DOHH2 (cell line): ENCODE measurements around the gene ARRB1.

ENCODE experiments used
- H3F3A ChIP-seq: fragments of 200-600 bp; sonication (generic), shearing (Covaris generic); 2 replicates; pipeline ENCODE4 v1.6.0; 2016; ENCODE audit warnings: antibody characterized with exemption, mild to moderate bottlenecking; ENCODE audit not compliant: control insufficient read depth, insufficient read depth
- H3K27ac ChIP-seq: fragments of 200-600 bp; sonication (generic); 2 replicates; pipeline ENCODE4 v1.5.1; 2014; ENCODE audit warnings: low read depth, mild to moderate bottlenecking, low read length, moderate library complexity
- H3K27me3 ChIP-seq: fragments of 200-600 bp; sonication (generic); 2 replicates; pipeline ENCODE4 v1.6.1; 2014; ENCODE audit warnings: mild to moderate bottlenecking, low read length, mixed read lengths; ENCODE audit not compliant: control insufficient read depth
- H3K36me3 ChIP-seq: fragments of 200-600 bp; sonication (generic); 2 replicates; pipeline ENCODE4 v1.6.1; 2014; ENCODE audit warnings: mild to moderate bottlenecking, low read length, moderate library complexity, mixed read lengths; ENCODE audit not compliant: control insufficient read depth
- H3K4me1 ChIP-seq: fragments of 200-600 bp; sonication (generic); 2 replicates; pipeline ENCODE4 v1.6.1; 2014; ENCODE audit warnings: mild to moderate bottlenecking, low read length, mixed read lengths; ENCODE audit not compliant: control insufficient read depth
- H3K4me2 ChIP-seq: fragments of 200-600 bp; sonication (generic); 2 replicates; pipeline ENCODE4 v1.6.0; 2014; ENCODE audit warnings: mild to moderate bottlenecking, low read length, moderate library complexity
- H3K4me3 ChIP-seq: fragments of 200-600 bp; sonication (generic); 2 replicates; pipeline ENCODE4 v1.5.1; 2014; ENCODE audit warnings: mild to moderate bottlenecking, low read length, mixed read lengths
- H3K79me2 ChIP-seq: fragments of 200-600 bp; sonication (generic); 2 replicates; pipeline ENCODE4 v1.6.1; 2014; ENCODE audit warnings: mild to moderate bottlenecking, low read length, mixed read lengths; ENCODE audit not compliant: control insufficient read depth
- H3K9me2 ChIP-seq: fragments of 200-600 bp; sonication (generic); replicated peaks from 2 replicates; pipeline ENCODE4 v1.6.1; 2014; ENCODE audit warnings: mild to moderate bottlenecking, low read length, mixed read lengths; ENCODE audit not compliant: control insufficient read depth
- H3K9me3 ChIP-seq: fragments of 200-600 bp; sonication (generic); 2 replicates; pipeline ENCODE4 v1.6.1; 2014; ENCODE audit warnings: antibody characterized with exemption, low read length, mixed read lengths; ENCODE audit not compliant: control insufficient read depth, insufficient read depth
- H4K20me1 ChIP-seq: fragments of 200-600 bp; sonication (generic); 2 replicates; pipeline ENCODE4 v1.6.0; 2014; ENCODE audit warnings: low read depth, mild to moderate bottlenecking, antibody characterized with exemption, low read length, moderate library complexity; ENCODE audit not compliant: control insufficient read depth, insufficient read depth
- EZH2phosphoT487 ChIP-seq: fragments of 200-600 bp; sonication (generic); IDR thresholded peaks from 2 replicates; pipeline ENCODE4 v1.6.1; 2017; ENCODE audit warnings: borderline replicate concordance, mild to moderate bottlenecking, antibody characterized with exemption, low read length, moderate library complexity, mixed read lengths
- TF ChIP-seq, protein P1 (sequence below): fragments of 200-600 bp; sonication (generic); IDR thresholded peaks from one replicate; pipeline ENCODE4 v1.5.1; 2014; ENCODE audit warnings: antibody characterized with exemption, mild to moderate bottlenecking, low read depth, low read length; ENCODE audit not compliant: poor library complexity, severe bottlenecking

The ARRB1 gene

DNA sequence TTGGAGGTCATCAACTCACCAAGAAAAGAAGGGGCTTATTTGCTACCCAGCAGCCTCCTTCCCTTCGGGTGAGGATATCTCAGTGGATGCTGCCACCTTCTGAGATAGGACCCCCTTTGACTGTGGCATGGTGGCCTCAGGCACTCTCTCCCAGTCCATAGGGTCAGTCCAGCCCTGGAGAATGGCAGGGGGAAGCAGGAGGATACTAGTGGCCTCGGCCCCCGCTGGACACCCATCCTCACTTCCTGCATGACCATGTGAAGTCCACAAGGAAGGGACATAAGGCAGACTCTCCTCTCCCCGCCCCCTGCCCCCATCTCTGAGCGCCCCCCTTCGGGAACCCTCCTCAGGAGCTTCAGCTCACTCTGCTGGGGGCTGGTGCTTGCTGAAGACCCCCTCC is 86.5 kb downstream of the ARRB1 start:
- H3K4me1 ChIP-seq, result no peaks in the 10 kb centered on the region
- H3K4me2 ChIP-seq, result no peak overlapping the region
- no peak overlapping the region for H3K27ac ChIP-seq
- no peaks in the 10 kb centered on the region for H4K20me1 ChIP-seq
- no peaks in the 10 kb centered on the region for H3K9me3 ChIP-seq
- H3K36me3 ChIP-seq, result no peaks in the 10 kb centered on the region
- no peaks in the 10 kb centered on the region for H3K9me2 ChIP-seq
- H3K79me2 ChIP-seq, result no peaks in the 10 kb centered on the region
- H3F3A ChIP-seq, result no peaks in the 10 kb centered on the region
- no peak for TF ChIP-seq EZH2phosphoT487
- TF ChIP-seq, protein P1, sequence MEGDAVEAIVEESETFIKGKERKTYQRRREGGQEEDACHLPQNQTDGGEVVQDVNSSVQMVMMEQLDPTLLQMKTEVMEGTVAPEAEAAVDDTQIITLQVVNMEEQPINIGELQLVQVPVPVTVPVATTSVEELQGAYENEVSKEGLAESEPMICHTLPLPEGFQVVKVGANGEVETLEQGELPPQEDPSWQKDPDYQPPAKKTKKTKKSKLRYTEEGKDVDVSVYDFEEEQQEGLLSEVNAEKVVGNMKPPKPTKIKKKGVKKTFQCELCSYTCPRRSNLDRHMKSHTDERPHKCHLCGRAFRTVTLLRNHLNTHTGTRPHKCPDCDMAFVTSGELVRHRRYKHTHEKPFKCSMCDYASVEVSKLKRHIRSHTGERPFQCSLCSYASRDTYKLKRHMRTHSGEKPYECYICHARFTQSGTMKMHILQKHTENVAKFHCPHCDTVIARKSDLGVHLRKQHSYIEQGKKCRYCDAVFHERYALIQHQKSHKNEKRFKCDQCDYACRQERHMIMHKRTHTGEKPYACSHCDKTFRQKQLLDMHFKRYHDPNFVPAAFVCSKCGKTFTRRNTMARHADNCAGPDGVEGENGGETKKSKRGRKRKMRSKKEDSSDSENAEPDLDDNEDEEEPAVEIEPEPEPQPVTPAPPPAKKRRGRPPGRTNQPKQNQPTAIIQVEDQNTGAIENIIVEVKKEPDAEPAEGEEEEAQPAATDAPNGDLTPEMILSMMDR, result no peak
- peaks cover 15% of the 10 kb centered on the region; the same call in 1 of the 2 replicates for H3K27me3 ChIP-seq
- no peak overlapping the region for H3K4me3 ChIP-seq

DNA sequence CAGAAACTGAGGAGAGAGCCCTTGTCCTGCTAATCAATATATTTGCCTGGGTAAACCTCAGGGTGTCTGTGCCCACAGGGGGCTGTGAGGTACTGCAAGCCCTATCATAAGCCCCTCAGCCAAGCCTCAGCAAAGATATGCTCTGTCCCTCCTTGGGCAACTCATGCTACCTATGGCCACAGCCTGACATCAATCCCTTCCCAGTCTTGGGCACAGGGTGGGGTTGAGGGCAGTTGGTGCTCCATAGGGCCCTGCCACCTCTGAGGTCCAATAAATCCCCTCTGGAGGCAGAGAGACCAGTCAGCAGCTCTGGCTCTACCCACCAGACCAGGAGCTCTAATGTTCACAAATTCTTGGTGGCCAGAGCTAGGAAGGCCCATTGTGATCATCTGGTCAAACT is 87.1 kb downstream of the ARRB1 start:
- Histone ChIP-seq H4K20me1 (no peaks in the 10 kb centered on the region), H3K27me3 (peaks cover 12% of the 10 kb centered on the region; the same call in 1 of the 2 replicates), H3K4me2 (no peak overlapping the region), H3K4me1 (no peaks in the 10 kb centered on the region), H3K9me2 (no peaks in the 10 kb centered on the region), H3F3A (no peaks in the 10 kb centered on the region), H3K4me3 (no peak overlapping the region), H3K9me3 (no peaks in the 10 kb centered on the region), H3K27ac (no peak overlapping the region), H3K36me3 (no peaks in the 10 kb centered on the region), H3K79me2 (no peaks in the 10 kb centered on the region)
- TF ChIP-seq EZH2phosphoT487, result no peak
- TF ChIP-seq, protein P1, result no peak

DNA sequence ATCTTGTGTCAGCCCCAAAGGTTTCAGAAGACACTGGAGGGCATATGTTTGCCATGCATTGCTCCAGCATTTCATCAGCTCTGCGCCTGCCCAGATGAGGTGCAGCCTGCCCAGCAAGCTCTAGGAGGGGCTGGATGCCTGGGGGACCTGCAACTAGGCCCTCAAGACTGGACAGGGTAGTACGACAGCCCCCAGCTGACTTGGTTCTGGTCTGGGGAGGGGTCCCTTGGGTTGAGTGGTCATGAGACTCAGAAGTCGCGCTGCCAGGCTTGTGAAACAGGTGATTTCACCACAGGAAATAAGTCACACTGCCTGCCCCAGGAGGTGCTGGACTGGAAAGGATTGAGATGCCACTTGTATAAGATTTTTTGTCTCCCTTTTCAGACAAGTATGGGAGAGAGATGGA is 87.5 kb downstream of the ARRB1 start:
- H3K4me1 ChIP-seq, result no peaks in the 10 kb centered on the region
- no peaks in the 10 kb centered on the region for H3K9me3 ChIP-seq
- no peaks in the 10 kb centered on the region for H3K36me3 ChIP-seq
- no peaks in the 10 kb centered on the region for H3K79me2 ChIP-seq
- H4K20me1 ChIP-seq, result no peaks in the 10 kb centered on the region
- no peak overlapping the region for H3K4me2 ChIP-seq
- no peaks in the 10 kb centered on the region for H3K9me2 ChIP-seq
- no peak overlapping the region for H3K27ac ChIP-seq
- H3K4me3 ChIP-seq, result no peak overlapping the region
- TF ChIP-seq, protein P1, result no peak
- TF ChIP-seq EZH2phosphoT487, result no peak
- H3F3A ChIP-seq, result no peaks in the 10 kb centered on the region
- H3K27me3 ChIP-seq, result peaks cover 12% of the 10 kb centered on the region; the same call in 1 of the 2 replicates
